ENCODE data around the gene TMEM40. TPM values are rescaled to one million over a fixed set of nuclear protein-coding genes. Genes with fewer than 3 reads are reported as not detected.

Gene TMEM40
- polyA plus RNA-seq, 1 of the 3 experiments (the other 2 are of a cell fraction): 0.05 TPM

DNA sequence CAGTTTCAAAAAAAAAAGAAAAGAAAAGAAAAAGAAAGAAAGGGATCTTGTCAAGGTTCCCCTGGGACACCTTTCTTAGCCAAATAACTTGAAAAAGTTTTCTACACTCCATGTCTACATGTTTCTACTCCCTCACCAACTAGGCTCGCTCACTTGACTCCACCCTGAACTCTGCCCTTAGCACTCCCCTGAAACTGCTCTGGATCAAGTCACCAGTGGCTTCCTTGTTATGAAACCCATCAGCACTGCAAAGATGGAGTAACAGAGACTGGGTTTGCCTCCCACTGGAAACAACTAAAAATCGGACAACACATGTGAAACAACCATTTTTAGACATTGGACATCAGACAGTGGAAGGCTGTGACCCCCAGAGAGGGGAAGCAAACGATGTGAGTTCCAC, 36.8 kb downstream of the TMEM40 start:
- no peaks in the 10 kb centered on the region for H3K9me3 ChIP-seq
- no peaks in the 10 kb centered on the region for H3K79me2 ChIP-seq (ENCODE audit: insufficient read depth)
- no peaks in the 10 kb centered on the region for H3K9me2 ChIP-seq
- CTCF ChIA-PET: interaction anchor here (4.6 kb wide), 1 partner anchor 14 kb away, joined by 70 read pairs; no protein-coding TSS in a partner anchor
- POLR2A ChIA-PET: no interaction called here
- no peak for DNase-seq
- TF ChIP-seq RCOR1 (IDR thresholded peaks at IDR 0.05; ENCODE audit: low read length): no peak
- no peak for TF ChIP-seq FOSL2 (IDR thresholded peaks at IDR 0.05; ENCODE audit: borderline replicate concordance, low read depth)
- no peak for TF ChIP-seq NRF1 (IDR thresholded peaks at IDR 0.05; ENCODE audit: low read depth, low read length)
- no peak for TF ChIP-seq CHD2 (IDR thresholded peaks at IDR 0.05; ENCODE audit: low read length, partially characterized antibody)
- TF ChIP-seq, protein P1, sequence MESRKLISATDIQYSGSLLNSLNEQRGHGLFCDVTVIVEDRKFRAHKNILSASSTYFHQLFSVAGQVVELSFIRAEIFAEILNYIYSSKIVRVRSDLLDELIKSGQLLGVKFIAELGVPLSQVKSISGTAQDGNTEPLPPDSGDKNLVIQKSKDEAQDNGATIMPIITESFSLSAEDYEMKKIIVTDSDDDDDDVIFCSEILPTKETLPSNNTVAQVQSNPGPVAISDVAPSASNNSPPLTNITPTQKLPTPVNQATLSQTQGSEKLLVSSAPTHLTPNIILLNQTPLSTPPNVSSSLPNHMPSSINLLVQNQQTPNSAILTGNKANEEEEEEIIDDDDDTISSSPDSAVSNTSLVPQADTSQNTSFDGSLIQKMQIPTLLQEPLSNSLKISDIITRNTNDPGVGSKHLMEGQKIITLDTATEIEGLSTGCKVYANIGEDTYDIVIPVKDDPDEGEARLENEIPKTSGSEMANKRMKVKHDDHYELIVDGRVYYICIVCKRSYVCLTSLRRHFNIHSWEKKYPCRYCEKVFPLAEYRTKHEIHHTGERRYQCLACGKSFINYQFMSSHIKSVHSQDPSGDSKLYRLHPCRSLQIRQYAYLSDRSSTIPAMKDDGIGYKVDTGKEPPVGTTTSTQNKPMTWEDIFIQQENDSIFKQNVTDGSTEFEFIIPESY (IDR thresholded peaks at IDR 0.05; ENCODE audit: borderline replicate concordance, low read depth): no peak
- TF ChIP-seq, protein P2, sequence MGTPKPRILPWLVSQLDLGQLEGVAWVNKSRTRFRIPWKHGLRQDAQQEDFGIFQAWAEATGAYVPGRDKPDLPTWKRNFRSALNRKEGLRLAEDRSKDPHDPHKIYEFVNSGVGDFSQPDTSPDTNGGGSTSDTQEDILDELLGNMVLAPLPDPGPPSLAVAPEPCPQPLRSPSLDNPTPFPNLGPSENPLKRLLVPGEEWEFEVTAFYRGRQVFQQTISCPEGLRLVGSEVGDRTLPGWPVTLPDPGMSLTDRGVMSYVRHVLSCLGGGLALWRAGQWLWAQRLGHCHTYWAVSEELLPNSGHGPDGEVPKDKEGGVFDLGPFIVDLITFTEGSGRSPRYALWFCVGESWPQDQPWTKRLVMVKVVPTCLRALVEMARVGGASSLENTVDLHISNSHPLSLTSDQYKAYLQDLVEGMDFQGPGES (IDR thresholded peaks at IDR 0.05; ENCODE audit: low read depth, low read length): no peak
- TF ChIP-seq, protein P3, sequence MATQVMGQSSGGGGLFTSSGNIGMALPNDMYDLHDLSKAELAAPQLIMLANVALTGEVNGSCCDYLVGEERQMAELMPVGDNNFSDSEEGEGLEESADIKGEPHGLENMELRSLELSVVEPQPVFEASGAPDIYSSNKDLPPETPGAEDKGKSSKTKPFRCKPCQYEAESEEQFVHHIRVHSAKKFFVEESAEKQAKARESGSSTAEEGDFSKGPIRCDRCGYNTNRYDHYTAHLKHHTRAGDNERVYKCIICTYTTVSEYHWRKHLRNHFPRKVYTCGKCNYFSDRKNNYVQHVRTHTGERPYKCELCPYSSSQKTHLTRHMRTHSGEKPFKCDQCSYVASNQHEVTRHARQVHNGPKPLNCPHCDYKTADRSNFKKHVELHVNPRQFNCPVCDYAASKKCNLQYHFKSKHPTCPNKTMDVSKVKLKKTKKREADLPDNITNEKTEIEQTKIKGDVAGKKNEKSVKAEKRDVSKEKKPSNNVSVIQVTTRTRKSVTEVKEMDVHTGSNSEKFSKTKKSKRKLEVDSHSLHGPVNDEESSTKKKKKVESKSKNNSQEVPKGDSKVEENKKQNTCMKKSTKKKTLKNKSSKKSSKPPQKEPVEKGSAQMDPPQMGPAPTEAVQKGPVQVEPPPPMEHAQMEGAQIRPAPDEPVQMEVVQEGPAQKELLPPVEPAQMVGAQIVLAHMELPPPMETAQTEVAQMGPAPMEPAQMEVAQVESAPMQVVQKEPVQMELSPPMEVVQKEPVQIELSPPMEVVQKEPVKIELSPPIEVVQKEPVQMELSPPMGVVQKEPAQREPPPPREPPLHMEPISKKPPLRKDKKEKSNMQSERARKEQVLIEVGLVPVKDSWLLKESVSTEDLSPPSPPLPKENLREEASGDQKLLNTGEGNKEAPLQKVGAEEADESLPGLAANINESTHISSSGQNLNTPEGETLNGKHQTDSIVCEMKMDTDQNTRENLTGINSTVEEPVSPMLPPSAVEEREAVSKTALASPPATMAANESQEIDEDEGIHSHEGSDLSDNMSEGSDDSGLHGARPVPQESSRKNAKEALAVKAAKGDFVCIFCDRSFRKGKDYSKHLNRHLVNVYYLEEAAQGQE (IDR thresholded peaks at IDR 0.05; ENCODE audit: low read depth, low read length): no peak
- no peak for TF ChIP-seq SIN3A (IDR thresholded peaks at IDR 0.05; ENCODE audit: borderline replicate concordance, low read depth, low read length)
- no peak for TF ChIP-seq SMC3 (IDR thresholded peaks at IDR 0.05; ENCODE audit: low read depth, low read length)
- TF ChIP-seq, protein P4, sequence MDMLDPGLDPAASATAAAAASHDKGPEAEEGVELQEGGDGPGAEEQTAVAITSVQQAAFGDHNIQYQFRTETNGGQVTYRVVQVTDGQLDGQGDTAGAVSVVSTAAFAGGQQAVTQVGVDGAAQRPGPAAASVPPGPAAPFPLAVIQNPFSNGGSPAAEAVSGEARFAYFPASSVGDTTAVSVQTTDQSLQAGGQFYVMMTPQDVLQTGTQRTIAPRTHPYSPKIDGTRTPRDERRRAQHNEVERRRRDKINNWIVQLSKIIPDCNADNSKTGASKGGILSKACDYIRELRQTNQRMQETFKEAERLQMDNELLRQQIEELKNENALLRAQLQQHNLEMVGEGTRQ (IDR thresholded peaks at IDR 0.05; ENCODE audit: borderline replicate concordance, low read depth, low read length): no peak
- no peak for TF ChIP-seq EZH2phosphoT487 (IDR thresholded peaks at IDR 0.05; ENCODE audit: borderline replicate concordance, low read depth)
- TF ChIP-seq NFIC (IDR thresholded peaks at IDR 0.05; ENCODE audit: borderline replicate concordance): no peak
- no peaks in the 10 kb centered on the region for H4K20me1 ChIP-seq (ENCODE audit: insufficient read depth)
- no peak overlapping the region for H3K9ac ChIP-seq
- no peaks in the 10 kb centered on the region; a peak in 1 of 4 replicates for H3K4me1 ChIP-seq (ENCODE audit: control insufficient read depth in 1 of 2, insufficient read depth in 2 of 2, low read depth in 1 of 2, low read length in 1 of 2)
- no peak overlapping the region for H3K4me3 ChIP-seq (ENCODE audit: low read depth in 2 of 2, low read length in 1 of 2)
- no peaks in the 10 kb centered on the region for H3K27me3 ChIP-seq (ENCODE audit: insufficient read depth)
- no peaks in the 10 kb centered on the region for H3K36me3 ChIP-seq (replicated peaks in 1 of 2; ENCODE audit: control insufficient read depth in 1 of 2, insufficient read depth in 2 of 2, low read length in 1 of 2)
- H2AFZ ChIP-seq (ENCODE audit: low read depth): no peak overlapping the region
- no peak overlapping the region for H3K27ac ChIP-seq (ENCODE audit: low read depth in 2 of 2, low read length in 1 of 2)
- no peaks in the 10 kb centered on the region for H3F3A ChIP-seq (replicated peaks; ENCODE audit: insufficient read depth)
- no peak overlapping the region for H3K4me2 ChIP-seq
- 64% methylated on average over 3 of the region's 3 CpGs for WGBS (ENCODE audit: low lambda C conversion rate)

Measured in SK-N-SH (cell line).